Kasumi-1 (cell line): Measurements from ENCODE around the gene HMBS.
"Not testable (repeated sequence)": the region's sequence is repeated elsewhere in the genome, so short reads cannot be mapped to it uniquely, and the experiment has no call there.

Experiments
- DNase-seq, 2 experiments: peaks; one replicate each; lab custom pipeline; 2025; lab: John Stamatoyannopoulos, UW

HMBS gene

DNA sequence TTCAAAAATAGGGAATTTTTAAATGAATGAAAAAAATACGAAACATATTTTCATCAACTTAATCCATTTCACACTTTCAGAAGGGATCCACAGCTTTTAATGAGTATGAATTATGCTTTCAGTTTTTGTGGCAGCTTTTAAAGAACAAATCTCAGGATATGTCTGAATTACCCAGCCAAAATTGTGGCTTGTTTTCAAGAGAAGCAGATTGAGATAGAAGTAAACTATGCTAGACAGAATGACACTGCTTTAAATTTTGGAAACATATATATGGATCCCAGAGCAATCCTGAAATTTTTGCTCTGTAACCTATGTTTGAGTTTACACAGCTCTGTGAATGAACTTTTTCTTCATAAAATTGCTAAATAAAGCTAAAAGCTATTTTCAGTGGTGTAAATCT, 34.3 kb downstream of the HMBS start:
- DNase-seq, result no peak

DNA sequence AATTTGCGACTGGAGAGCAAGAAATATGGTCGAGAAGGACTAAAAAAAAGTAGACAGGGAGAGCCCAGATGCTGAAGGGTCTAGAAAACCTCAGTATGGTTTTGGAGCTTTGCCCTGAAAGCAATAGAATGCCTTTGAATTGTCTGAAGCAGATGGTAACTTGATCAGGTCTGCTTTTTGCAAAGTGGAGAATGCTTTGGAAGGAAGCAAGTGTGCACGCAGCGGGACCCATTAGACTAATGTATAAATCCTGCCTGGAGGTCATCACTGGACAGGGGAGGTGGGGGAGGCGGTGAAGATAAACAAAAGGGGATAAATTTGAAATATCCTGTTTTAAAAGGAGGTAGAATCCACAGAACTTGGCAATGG, 35.9 kb downstream of the HMBS start:
- peak; percentile 32 to 41 for DNase-seq

DNA sequence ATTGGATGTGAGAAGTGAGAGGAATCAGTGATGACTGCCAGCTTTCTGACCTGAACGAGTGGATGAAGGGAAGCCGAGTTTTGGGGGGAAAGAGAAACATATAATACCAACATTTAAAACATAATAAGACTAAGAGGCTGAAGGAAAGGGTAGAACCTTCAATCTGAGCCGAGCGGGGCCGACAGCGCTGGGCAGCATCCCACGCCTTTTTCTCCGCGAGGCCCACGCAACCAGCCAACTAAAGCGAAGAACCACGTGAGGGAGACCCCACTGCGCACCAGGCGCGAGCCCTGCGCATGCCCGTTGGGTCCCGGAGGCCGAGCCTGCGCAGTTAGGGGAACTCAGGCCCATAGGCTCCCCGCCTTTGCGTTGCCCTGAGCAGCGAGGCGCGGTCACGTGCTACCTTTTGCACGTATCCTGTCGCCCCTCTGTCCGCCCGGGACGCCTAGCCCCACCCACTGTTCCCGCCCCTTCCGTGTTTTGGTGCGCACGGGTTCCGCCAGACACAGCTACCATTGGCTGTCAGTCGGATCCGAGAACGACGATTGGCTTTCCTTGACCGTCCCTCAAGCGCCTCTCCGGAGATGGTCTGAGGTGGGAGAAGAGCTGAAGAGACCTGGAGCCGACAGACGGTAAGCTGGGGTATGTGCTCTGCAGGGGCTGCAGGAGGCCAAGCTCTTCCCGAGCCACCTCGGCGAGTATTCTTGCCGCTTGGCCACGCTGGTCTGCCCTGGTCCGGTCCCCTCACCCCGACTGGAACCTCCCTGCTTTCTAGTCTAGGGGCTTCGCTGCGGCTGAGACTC, 36.5 kb downstream of the HMBS start, which contains the start of gene HINFP:
HINFP (plus strand) TSS at position 573 of the 803 bp plus-strand sequence. CDS start 5,365 bp downstream, outside the sequence.
- peak; percentile 98 to 99 for DNase-seq

DNA sequence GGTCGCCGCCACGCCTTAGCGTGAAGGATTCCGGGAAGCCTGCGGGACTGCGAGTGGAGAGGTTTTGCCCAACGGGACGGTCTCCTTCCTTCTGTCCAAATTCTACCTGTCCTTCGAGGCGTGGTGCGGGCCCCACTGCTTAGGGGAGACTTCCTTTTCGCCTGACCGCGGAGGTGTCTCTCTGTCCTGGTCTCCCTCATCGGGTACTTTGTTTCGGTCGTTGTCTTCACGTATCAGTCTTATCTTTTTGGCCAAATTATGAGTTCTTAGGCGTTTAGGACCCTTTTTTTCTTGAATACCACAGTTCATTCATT, 37.1 kb downstream of the HMBS start:
- DNase-seq, result no peak

DNA sequence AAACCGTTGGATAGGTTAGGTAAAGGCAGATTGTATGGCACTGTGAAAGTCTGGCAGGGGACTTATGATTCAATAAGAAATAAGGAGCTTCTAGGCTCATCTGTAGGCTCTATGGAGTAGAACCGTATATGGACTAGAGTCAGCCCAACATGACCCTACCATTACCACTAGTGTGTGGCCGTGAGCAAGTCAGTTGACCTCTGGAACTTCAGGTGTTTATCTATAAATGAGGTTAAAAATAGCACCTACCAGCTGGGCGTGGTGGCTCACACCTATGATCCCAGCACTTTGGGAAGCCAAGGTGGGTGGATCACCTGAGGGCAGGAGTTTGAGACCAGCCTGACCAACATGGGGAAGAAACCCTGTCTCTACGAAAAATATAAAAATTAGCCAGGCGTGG, 41.1 kb downstream of the HMBS start:
- no peak for DNase-seq

DNA sequence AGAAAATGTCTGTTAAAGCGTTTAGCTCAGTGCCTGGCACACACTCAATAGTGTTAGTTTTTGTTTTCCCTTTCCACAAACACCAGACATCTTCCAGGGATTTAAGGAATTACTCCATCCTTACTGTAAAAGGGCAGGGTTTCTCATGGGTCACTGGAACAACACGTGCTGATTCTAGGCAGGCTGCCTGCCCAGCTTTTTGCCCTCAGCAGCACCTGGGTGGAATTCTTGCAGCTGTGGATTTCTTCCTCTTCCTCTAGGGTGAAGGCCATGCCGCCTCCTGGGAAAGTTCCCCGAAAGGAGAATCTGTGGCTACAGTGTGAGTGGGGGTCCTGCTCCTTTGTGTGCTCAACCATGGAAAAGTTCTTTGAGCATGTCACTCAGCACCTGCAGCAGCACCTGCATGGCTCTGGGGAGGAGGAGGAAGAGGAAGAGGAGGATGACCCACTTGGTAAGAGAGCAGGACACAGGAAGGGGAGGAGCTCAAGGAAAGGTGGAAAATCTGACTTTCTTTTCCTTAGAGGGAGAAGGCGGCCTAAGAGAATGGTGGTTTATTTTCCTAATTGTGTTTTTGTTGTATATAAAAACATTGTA, 42.1 kb downstream of the HMBS start:
- DNase-seq, result no peak

DNA sequence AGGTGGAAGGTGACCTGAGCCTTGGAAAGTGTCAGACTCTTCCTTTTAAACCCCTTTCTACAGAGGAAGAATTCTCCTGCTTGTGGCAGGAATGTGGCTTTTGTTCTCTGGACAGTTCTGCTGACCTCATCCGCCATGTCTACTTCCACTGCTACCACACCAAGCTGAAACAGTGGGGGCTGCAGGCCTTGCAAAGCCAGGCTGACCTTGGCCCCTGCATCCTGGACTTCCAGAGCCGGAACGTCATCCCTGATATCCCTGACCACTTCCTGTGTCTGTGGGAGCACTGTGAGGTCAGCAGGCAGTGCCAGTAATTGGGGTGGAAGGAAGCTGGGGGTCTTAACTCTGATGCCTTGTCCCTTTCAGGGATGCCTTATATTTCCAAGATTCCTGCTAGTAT, 46.0 kb downstream of the HMBS start:
- DNase-seq, result no peak

DNA sequence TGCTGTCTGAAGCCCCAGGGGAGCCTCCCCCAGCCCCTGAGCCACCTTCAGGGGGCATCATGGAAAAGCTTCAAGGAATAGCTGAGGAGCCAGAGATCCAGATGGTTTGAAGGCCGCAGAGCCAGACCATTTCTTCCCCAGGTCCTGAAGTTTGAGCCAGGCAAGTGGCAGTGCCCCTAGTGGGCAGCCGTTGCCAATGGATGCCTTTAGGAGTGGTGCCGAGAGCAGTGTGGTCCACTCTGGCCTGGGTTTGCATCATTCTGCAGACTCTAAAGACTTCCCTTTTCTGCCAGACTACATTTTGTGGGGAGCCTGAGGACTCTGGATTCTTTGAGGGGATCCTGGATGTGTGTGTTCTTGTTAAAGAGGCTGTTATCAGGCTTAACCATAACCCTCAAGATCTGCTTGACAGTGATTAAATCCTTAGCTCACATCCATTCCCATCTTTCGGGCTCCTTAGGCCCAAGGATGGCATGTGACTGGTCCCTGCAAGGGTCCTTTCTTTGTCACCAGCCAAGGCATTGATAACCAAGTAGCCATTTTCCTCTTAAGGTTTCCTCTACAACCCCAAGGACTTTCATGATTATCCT, 49.8 kb downstream of the HMBS start:
- DNase-seq, result peak; percentile 34 to 37

DNA sequence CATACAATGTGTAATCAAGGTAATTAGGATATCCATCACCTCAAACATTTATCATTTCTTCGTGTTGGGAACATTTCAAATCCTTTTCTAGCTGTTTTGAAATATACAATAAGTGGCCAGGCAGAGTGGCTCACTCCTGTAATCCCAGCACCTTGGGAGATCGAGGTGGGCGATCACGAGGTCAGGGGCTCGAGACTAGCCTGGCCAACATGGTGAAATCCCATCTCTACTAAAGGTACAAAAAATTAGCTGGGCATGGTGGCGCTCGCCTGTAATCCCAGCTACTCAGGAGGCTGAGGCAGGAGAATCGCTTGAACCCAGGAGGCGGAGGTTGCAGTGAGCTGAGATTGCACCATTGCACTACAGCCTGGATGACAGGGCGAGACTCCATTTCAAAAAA, 54.6 kb downstream of the HMBS start:
- DNase-seq, result not testable (repeated sequence)
